GM21515 (cell line): ENCODE results near the gene KIF1A.
"Not testable (repeated sequence)": the region's sequence is repeated elsewhere in the genome, so short reads cannot be mapped to it uniquely, and the experiment has no call there.

Experiments used
- ATAC-seq: cut with Tn5 transposase; IDR thresholded peaks from one replicate; pipeline ENCODE4 v1.9.1; 2021; ENCODE audit not compliant: unreplicated experiment

Gene KIF1A

GRCh38 chr2:240846873-240847595 lies 27.0 kb upstream of the KIF1A start:
- no peak for ATAC-seq

GRCh38 chr2:240846309-240846708 lies 26.3 kb upstream of the KIF1A start:
- ATAC-seq: not testable (repeated sequence)

- ATAC-seq: no peak
Measured at GRCh38 chr2:240840435-240841060, 20.5 kb upstream of the KIF1A start.

GRCh38 chr2:240839152-240840143 lies 19.4 kb upstream of the KIF1A start:
- ATAC-seq: no peak

GRCh38 chr2:240837621-240838020 lies 17.6 kb upstream of the KIF1A start:
- ATAC-seq: no peak

DNA sequence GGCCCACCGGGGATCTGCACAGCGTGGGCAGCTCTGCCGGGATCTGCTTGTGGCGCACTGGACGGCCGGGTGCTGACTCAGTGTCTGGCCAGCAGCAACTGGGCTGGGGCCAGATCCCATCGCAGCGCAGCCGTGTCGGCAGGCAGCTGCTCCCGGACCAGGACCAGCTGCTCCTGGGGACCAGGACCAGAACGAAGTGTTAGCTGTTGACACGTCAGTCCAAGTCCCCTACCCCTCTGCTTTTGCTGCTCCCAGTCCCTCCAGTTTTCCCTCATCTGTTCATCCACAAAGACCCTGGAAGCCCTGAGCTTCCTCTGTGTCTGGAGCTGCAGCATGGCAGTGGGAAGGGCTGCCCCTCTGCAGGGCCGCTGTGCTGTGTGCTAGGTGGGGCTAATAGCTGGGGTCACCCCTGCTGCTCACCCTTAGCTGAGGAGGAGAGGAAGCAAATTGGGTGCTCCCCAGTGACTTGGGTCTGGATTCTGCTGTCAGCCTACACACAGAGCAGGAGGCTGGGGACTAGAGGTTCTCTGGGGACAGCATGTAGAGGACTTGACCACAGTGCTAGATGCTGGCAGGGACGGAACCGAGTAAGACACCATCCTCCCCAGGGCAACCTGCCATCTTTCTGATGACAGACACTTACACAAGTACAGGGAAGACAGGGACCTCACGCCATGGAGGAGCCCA lies 16.9 kb upstream of the KIF1A start:
- ATAC-seq: no peak

- ATAC-seq: no peak
Measured at GRCh38 chr2:240835528-240835927, 15.5 kb upstream of the KIF1A start.

DNA sequence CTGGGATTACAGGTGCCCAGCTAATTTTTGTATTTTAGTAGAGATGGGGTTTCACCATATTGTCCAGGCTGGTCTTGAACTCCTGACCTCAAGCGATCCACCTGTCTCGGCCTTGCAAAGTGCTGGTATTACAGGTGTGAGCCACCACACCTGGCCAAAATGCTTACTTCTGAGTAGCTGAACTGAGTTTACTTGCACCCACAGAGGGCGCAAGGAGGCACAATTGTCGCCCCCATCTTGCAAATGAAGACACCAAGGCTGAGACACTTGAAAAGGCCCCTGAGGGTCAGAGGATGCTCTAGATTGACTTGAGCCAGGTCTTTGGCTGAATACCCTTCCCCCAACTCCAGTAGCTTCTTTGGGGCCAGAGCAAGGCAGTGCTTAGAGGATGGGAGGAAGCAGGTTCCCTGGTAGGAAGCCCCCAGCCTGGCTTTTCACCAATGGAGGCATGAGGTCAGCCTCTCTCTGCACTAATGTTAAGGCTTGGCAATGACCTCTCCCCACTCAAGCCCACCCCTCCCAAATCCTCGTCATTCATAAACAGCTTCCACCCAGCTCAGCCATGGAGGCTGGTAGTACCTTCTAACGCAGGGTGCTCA lies 14.5 kb upstream of the KIF1A start:
- no peak for ATAC-seq

- ATAC-seq: no peak
Measured at GRCh38 chr2:240833724-240834285, 13.8 kb upstream of the KIF1A start.

DNA sequence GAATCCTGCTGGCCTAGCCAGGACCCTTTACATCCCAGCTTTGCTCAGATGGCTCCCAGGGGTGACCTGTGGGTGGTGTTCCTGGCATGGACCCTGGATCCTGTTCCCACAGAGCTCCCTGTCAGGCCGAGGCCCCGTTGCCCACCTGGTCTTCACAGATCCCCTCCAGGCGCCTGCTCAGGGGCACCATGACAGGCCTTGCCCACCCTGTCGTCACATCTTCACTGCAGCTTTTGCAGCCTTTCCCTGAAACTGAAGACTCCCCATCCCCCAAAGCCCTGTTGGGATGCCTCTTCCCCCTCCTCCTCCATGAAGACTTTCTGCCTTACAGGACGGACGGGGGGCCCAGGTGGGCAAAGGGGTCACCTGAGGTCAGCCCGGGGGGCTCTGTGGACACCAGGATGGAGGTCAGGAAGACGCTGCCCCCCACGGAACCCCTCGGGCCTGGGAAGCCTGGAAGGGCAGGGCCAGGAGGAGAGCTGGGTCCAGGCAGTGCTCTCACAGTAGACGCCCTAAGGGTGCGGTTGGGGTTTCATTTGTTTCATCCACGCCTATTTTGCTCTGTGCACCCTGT lies 13.0 kb upstream of the KIF1A start:
- ATAC-seq: no peak

GRCh38 chr2:240832205-240832727 lies 12.2 kb upstream of the KIF1A start:
- ATAC-seq: peak; percentile 89

GRCh38 chr2:240831594-240832204 lies 11.7 kb upstream of the KIF1A start:
- ATAC-seq: no peak

DNA sequence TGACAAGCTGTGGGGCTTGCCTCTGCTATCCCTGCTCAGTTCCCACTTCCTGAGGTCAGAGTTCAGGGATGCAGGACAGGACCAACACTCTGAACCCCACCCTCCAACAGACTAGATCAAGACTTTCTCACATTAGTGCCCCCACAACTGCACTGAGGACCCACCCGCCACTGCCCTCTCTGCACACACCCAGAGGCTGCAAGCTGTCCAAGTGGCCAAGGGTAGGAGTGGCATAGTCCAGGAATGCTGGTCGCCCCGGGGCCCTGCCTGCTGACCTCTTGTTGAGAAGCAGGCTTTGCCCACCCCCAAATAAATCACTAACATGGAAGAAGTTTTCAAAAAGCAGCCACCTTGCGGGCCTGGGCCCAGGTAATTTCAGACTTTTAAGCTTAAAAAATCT lies 5.5 kb upstream of the KIF1A start:
- ATAC-seq: no peak

DNA sequence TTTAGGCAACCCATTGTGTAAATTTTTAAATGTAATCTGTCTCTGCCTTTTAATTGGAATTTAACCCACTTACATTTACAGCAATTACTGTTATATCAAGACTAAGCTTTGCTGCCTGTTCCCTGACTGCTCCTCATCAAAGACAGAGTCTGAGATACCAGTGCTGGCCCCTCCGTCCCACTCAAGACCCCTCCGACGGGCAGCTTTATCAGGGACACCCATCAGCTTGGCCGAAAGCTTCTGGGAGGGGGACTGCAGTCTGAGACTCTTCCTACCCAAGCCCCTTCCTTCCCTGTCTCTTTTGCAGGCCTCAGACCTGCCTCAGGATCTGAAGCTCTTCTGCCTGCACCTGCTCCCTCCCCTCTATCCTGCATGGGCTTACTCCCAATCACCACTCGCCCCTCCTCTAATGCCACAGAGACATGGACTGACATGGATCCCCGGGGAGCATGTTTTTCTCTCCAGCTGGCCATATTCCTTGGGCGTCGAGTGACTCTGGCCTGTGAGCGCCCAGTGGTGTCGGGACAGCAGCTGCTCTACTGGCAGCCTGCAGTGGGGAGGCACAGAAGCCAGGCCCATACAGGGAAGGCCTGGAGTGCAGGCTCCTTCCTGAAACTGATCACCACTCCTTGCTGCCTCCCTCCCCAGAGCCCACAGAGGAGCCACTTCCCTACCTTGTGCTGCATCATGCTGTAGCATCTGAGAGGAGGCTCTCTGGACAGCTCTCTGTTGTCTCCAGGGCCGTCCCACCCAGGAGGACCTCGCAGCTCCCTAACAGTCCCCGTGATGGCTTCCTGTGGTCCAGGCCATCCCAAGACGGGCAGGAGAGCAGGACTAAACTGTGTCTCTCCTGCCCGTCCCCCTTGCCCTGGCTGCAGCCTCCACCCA lies 3.7 kb upstream of the KIF1A start:
- ATAC-seq: no peak

DNA sequence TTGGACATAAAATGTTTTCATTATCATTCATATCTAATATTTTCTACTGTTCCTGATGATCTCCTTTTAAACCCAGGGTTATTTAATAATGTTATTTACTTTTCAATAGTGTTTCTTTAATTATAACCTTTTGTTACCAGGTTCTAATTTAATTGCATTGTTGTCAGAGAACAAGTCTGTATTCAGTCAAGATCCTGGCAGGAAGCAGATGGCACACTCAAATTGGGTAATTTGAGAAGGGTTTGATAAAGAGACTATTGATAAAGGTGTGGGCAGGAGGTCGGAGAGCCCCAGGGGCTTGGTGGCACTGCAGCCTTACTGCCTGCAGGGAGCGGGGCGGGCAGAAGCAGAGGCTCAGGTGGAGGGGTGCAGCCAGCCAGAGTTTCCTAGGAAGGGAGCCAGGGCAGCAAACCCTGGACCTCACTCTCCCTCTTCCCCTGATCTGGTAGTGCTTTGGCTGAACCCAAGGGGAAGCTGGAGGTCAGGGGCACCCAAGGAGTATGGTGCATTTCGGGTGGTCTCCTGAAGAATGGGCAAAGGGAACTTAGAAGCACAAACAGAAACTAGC lies 2.3 kb upstream of the KIF1A start:
- no peak for ATAC-seq

DNA sequence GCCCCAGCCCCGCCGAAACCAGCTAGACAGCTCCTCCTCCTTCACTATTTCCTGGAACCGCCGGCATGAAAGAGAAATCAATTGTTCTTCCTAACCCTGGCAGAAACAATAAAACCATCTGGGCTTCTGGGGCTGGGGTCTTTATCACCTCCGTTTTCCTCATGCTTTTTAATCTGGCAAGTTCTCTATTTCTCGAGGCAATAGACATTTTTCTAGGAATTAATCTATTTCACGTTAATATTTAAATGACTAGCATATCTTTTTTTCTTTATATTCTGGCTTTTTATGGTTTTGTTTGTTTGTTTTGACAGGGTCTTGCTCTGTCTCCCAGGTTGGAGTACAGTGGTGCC lies 1.4 kb upstream of the KIF1A start:
- ATAC-seq: no peak

GRCh38 chr2:240820607-240821428 lies 799 bp upstream of the KIF1A start:
- no peak for ATAC-seq
